Smooth muscle cell (in vitro differentiated cells): ENCODE data around the gene RAD23A. TPM values are rescaled to one million over a fixed set of nuclear protein-coding genes. Genes with fewer than 3 reads are reported as not detected.

Experiments
- DNase-seq: peaks from one replicate; lab custom pipeline; 2025; ENCODE audit not compliant: unreplicated experiment; lab: John Stamatoyannopoulos, UW
- H2AFZ ChIP-seq: fragments of 200-600 bp; sonication (generic); 2 replicates; pipeline ENCODE4 v1.6.0; 2016; ENCODE audit warnings: antibody characterized with exemption, low read depth, mild to moderate bottlenecking
- H3F3A ChIP-seq: fragments of 200-600 bp; sonication (generic); 2 replicates; pipeline ENCODE4 v1.6.0; 2017; ENCODE audit warnings: antibody characterized with exemption, low read depth
- H3K27ac ChIP-seq: fragments of 200-600 bp; sonication (generic); 2 replicates; pipeline ENCODE4 v1.5.1; 2016; ENCODE audit warnings: low read depth, mild to moderate bottlenecking
- H3K27me3 ChIP-seq: fragments of 200-600 bp; sonication (generic); 2 replicates; pipeline ENCODE4 v1.6.1; 2016; ENCODE audit warnings: low read depth, mild to moderate bottlenecking
- H3K36me3 ChIP-seq: fragments of 200-600 bp; sonication (generic); 2 replicates; pipeline ENCODE4 v1.5.1; 2016; ENCODE audit warnings: low read depth
- H3K4me1 ChIP-seq: fragments of 200-600 bp; sonication (generic); 2 replicates; pipeline ENCODE4 v1.5.1; 2016; ENCODE audit warnings: low read depth
- H3K4me2 ChIP-seq: fragments of 200-600 bp; sonication (generic); 2 replicates; pipeline ENCODE4 v1.6.0; 2016; ENCODE audit warnings: mild to moderate bottlenecking
- H3K4me3 ChIP-seq: fragments of 200-600 bp; sonication (generic); 2 replicates; pipeline ENCODE4 v1.5.1; 2016; ENCODE audit warnings: mild to moderate bottlenecking
- H3K79me2 ChIP-seq: fragments of 200-600 bp; sonication (generic); 2 replicates; pipeline ENCODE4 v1.6.0; 2016; ENCODE audit warnings: low read depth, mild to moderate bottlenecking
- H3K9ac ChIP-seq: fragments of 200-600 bp; sonication (generic); 2 replicates; pipeline ENCODE4 v1.6.0; 2016; ENCODE audit warnings: low read depth
- H3K9me3 ChIP-seq: fragments of 200-600 bp; sonication (generic); replicated peaks from 2 replicates; pipeline ENCODE4 v1.5.1; 2016; ENCODE audit warnings: low read depth
- H4K20me1 ChIP-seq: fragments of 200-600 bp; sonication (generic); 2 replicates; pipeline ENCODE4 v1.6.0; 2016; ENCODE audit warnings: low read depth
- WGBS: methylation state at CpG from one replicate; pipeline ENCODE4 v1.1.7; 2016; ENCODE audit warnings: low lambda C conversion rate; 5-methylcytosine and 5-hydroxymethylcytosine counted together
- polyA plus RNA-seq: library from polyadenylated mRNA; unstranded; fragments of >200 nt; fragmentation: Nextera tagmentation; extraction: Ambion mirVana; gene quantifications from 2 replicates; pipeline ENCODE4 v1.2.1, GENCODE V29; 2016
- total RNA-seq: library from RNA; depleted of rRNA; stranded (reverse); fragments of >200 nt; gene quantifications from 2 replicates; pipeline ENCODE4 v1.2.3, GENCODE V29; 2014
- TF ChIP-seq, protein P1 (sequence below): fragments of 200-600 bp; sonication (generic); IDR thresholded peaks from 2 replicates; pipeline ENCODE4 v1.5.1; 2017; ENCODE audit warnings: borderline replicate concordance, mild to moderate bottlenecking, antibody characterized with exemption; ENCODE audit not compliant: insufficient read depth, poor library complexity, severe bottlenecking

Gene RAD23A
- total and polyA plus RNA-seq, 2 experiments from 2014 or later = 97.1 to 176 TPM

DNA sequence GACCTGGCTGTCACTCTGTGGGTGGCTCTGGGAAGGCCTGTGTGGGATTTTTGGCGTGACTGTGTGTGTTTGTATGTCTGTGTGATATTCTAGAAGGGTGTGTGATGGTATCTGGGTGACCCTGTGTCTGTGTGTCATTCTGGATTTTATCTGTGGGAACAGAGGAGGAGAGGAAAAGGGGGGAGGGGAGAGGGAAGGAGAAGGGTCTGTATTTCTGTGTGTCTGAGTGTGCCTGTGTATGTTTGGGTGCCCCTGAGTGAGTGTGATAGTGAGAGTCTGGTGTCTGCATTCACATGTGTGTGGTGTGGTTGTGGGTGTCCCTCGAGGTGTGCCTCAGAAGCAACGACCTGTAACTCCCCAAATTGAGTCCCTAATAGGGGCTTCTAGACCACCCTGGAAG is 41.5 kb downstream of the RAD23A start:
- Histone ChIP-seq H3K27ac (no peak overlapping the region), H3K4me3 (no peak overlapping the region), H2AFZ (no peak overlapping the region), H3K36me3 (no peaks in the 10 kb centered on the region), H4K20me1 (no peaks in the 10 kb centered on the region), H3K4me2 (no peak overlapping the region), H3K27me3 (peaks cover 17% of the 10 kb centered on the region), H3F3A (no peaks in the 10 kb centered on the region), H3K9ac (no peak overlapping the region), H3K79me2 (no peaks in the 10 kb centered on the region), H3K9me3 (no peaks in the 10 kb centered on the region), H3K4me1 (no peaks in the 10 kb centered on the region)
- no peak for DNase-seq
- TF ChIP-seq, protein P1, sequence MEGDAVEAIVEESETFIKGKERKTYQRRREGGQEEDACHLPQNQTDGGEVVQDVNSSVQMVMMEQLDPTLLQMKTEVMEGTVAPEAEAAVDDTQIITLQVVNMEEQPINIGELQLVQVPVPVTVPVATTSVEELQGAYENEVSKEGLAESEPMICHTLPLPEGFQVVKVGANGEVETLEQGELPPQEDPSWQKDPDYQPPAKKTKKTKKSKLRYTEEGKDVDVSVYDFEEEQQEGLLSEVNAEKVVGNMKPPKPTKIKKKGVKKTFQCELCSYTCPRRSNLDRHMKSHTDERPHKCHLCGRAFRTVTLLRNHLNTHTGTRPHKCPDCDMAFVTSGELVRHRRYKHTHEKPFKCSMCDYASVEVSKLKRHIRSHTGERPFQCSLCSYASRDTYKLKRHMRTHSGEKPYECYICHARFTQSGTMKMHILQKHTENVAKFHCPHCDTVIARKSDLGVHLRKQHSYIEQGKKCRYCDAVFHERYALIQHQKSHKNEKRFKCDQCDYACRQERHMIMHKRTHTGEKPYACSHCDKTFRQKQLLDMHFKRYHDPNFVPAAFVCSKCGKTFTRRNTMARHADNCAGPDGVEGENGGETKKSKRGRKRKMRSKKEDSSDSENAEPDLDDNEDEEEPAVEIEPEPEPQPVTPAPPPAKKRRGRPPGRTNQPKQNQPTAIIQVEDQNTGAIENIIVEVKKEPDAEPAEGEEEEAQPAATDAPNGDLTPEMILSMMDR = no peak
- WGBS = 63% methylated on average over 2 of the region's 3 CpGs

DNA sequence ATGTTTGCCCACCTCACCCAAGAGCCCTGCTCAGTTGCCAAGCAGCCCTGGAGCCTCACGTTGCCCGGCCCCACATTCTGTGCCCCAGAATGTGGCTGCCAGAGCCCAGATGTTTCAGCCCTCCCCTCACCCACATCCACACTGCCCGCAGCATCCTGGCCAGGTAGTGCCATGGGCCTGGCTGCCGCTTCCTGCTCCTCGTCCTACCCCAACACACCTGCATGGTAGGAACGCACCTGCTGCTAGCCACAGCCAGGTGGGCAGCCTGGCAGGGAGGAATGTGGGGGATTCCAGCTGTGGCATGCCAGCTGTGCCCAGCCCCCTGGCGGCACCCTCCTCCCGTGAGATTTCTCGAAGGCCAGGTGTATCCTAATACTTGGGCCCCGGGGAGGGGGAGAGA is 42.1 kb downstream of the RAD23A start:
- Histone ChIP-seq H3K9me3 (no peaks in the 10 kb centered on the region), H3K9ac (no peak overlapping the region), H3K4me2 (no peak overlapping the region), H3K27me3 (peaks cover 21% of the 10 kb centered on the region), H2AFZ (no peak overlapping the region), H3K4me3 (no peak overlapping the region), H3K36me3 (no peaks in the 10 kb centered on the region), H3K4me1 (no peaks in the 10 kb centered on the region), H3K79me2 (no peaks in the 10 kb centered on the region), H3K27ac (no peak overlapping the region), H4K20me1 (no peaks in the 10 kb centered on the region), H3F3A (no peaks in the 10 kb centered on the region)
- no peak for DNase-seq
- TF ChIP-seq, protein P1 = no peak
- WGBS = 80% methylated on average over 10 of the region's 10 CpGs

DNA sequence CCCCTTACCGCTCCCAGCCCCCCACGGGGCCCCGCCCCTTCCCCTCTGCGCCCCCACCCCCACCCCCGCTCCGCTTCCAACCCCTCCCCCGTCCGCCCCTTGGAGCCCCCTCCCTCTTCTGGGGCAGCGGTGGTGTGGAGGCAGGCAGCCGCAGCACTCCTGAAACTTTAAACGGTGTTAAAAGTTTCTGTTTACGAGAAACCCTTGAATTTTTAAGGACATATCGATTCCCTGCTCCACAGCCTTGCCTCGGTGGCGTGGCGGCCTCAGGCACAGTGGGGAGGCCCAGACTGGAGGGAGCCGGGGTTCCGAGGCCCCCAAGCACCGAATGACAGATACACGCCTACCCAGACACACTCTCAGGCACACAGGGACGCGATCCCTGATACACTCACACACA is 44.8 kb downstream of the RAD23A start:
- H3K9ac ChIP-seq = no peak overlapping the region
- no peak overlapping the region for H3K27ac ChIP-seq
- no peaks in the 10 kb centered on the region for H3K4me1 ChIP-seq
- WGBS = 48% methylated on average over 19 of the region's 22 CpGs
- H3K9me3 ChIP-seq = no peaks in the 10 kb centered on the region
- H2AFZ ChIP-seq = no peak overlapping the region
- H3K27me3 ChIP-seq = peaks cover 35% of the 10 kb centered on the region
- DNase-seq = no peak
- H3F3A ChIP-seq = no peaks in the 10 kb centered on the region
- TF ChIP-seq, protein P1 = no peak
- H3K4me3 ChIP-seq = no peak overlapping the region
- no peaks in the 10 kb centered on the region for H3K36me3 ChIP-seq
- no peaks in the 10 kb centered on the region for H4K20me1 ChIP-seq
- H3K79me2 ChIP-seq = no peaks in the 10 kb centered on the region
- no peak overlapping the region for H3K4me2 ChIP-seq

DNA sequence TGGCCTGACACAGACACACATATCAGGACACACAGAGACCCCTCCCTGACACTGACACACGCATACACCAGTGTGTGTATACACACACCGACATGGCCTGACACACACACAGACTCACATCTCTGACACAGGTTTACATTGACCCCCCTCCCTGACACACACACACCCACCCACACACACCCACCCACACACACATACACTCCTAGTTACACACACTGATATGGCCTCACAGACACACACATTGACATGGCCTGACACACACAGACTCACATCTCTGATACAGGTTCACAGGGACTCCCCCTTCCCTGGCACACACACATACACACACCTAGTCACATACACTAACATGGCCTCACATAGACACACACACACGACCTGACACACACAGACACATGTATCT is 45.2 kb downstream of the RAD23A start:
- WGBS = 70% methylated on average over 3 of the region's 3 CpGs
- H3K79me2 ChIP-seq = no peaks in the 10 kb centered on the region
- H3K9ac ChIP-seq = no peak overlapping the region
- TF ChIP-seq, protein P1 = no peak
- no peak for DNase-seq
- no peak overlapping the region for H3K27ac ChIP-seq
- no peaks in the 10 kb centered on the region for H3K4me1 ChIP-seq
- H2AFZ ChIP-seq = no peak overlapping the region
- H3K4me3 ChIP-seq = no peak overlapping the region
- peaks cover 35% of the 10 kb centered on the region for H3K27me3 ChIP-seq
- no peaks in the 10 kb centered on the region for H4K20me1 ChIP-seq
- no peak overlapping the region for H3K4me2 ChIP-seq
- no peaks in the 10 kb centered on the region for H3K36me3 ChIP-seq
- no peaks in the 10 kb centered on the region for H3F3A ChIP-seq
- no peaks in the 10 kb centered on the region for H3K9me3 ChIP-seq
